PFSK-1 (cell line): ENCODE data around the gene ADAMTS17.

Experiments used
- POLR2AphosphoS5 ChIP-seq: IDR thresholded peaks from 2 replicates; pipeline ENCODE4 v1.6.1; 2012; ENCODE audit warnings: low read depth, mild to moderate bottlenecking, control low read depth, low read length, moderate library complexity
- REST ChIP-seq, 2 experiments: IDR thresholded peaks; 2 replicates each; pipeline versions ENCODE4 v1.6.1 to v1.8.0; 2011 to 2012; ENCODE audit warnings: low read depth in 2 of 2, low read length in 2 of 2, control low read depth in 1 of 2, inconsistent platforms in 1 of 2, mild to moderate bottlenecking in 1 of 2, moderate library complexity in 1 of 2; ENCODE audit not compliant: insufficient read depth in 1 of 2
- SIN3A ChIP-seq: IDR thresholded peaks from 2 replicates; pipeline ENCODE4 v1.6.1; 2012; ENCODE audit warnings: mild to moderate bottlenecking, low read length, moderate library complexity, borderline replicate concordance; ENCODE audit not compliant: insufficient read depth
- TAF1 ChIP-seq: IDR thresholded peaks from 2 replicates; pipeline ENCODE4 v1.6.1; 2012; ENCODE audit warnings: low read length, control low read depth, borderline replicate concordance; ENCODE audit not compliant: insufficient read depth

GRCh38 chr15:99953886-99954285 is 387.9 kb downstream of the ADAMTS17 start:
- TF ChIP-seq REST (IDR thresholded peaks at IDR 0.05; ENCODE audit: insufficient read depth in 1 of 2, low read depth in 2 of 2, low read length in 2 of 2) (no peak), POLR2AphosphoS5 (no peak), TAF1 (no peak), SIN3A (no peak)
